HepG2 (cell line): ENCODE data around the gene PLPPR2. TPM values are rescaled to one million over a fixed set of nuclear protein-coding genes. Genes with fewer than 3 reads are reported as not detected.

ENCODE experiments used
- ATAC-seq: fragments of 200-7000 bp; cut with Tn5 transposase; 3 replicates; pipeline ENCODE4 v1.9.1; 2020; ENCODE audit warnings: mild to moderate bottlenecking, moderate library complexity
- BruUV-seq: library from RNA; stranded (reverse); fragments of 400-500 nt; replicated peaks from 2 replicates; lab custom pipeline; 2021; lab: Mats Ljungman, UMichigan
- CTCF ChIA-PET: fragments of 300-600 bp; formaldehyde crosslinking; extraction: SDS; loops from one replicate; lab custom pipeline; 2021; ENCODE audit warnings: low total read pairs, inconsistent platforms, low intra/inter-chr PET ratio; lab: Yijun Ruan, JAX
- POLR2A ChIA-PET: fragments of 350-600 bp; sonication (Branson Sonifier 250); formaldehyde crosslinking; loops from one replicate; lab custom pipeline; 2020; ENCODE audit warnings: antibody characterized with exemption, inconsistent platforms; lab: Yijun Ruan, JAX
- DNase-seq: peaks from one replicate; pipeline ENCODE4 v3.0.0-alpha.2; 2015; ENCODE audit warnings: low spot score
- FAIRE-seq: peaks from 3 replicates; lab custom pipeline; 2011; peaks lifted over from hg19 to GRCh38; lab: Jason Lieb, UNC
- H2AFZ ChIP-seq: one replicate; pipeline ENCODE4 v1.6.1; 2011; ENCODE audit warnings: low read length, inconsistent platforms
- H3K27ac ChIP-seq: fragments of 300-600 bp; 3 replicates; pipeline ENCODE4 v1.8.0; 2011; ENCODE audit warnings: mixed run types, mild to moderate bottlenecking, mixed read lengths, low read length, inconsistent platforms; ENCODE audit not compliant: insufficient read depth; ENCODE audit errors: extremely low read length
- H3K27me3 ChIP-seq, 2 experiments: fragments of 200-600 bp in 1 of 2; 2 replicates in 1 of 2; 3 replicates in 1 of 2; pipeline versions ENCODE4 v1.6.0 to v1.8.0; 2011; ENCODE audit warnings: low read length in 2 of 2, mild to moderate bottlenecking in 2 of 2, moderate library complexity in 2 of 2, inconsistent platforms in 1 of 2; ENCODE audit not compliant: insufficient read depth in 2 of 2, control insufficient read depth in 1 of 2
- H3K36me3 ChIP-seq, 2 experiments: fragments of 200-600 bp in 1 of 2; replicated peaks in 1 of 2; 2 replicates in 1 of 2; 3 replicates in 1 of 2; pipeline versions ENCODE4 v1.5.1 to v1.8.0; 2011; ENCODE audit warnings: low read length in 2 of 2, inconsistent platforms in 1 of 2; ENCODE audit not compliant: insufficient read depth in 2 of 2, control insufficient read depth in 1 of 2
- H3K4me1 ChIP-seq: 2 replicates; pipeline ENCODE4 v1.5.1; 2012; ENCODE audit warnings: low read length, inconsistent platforms; ENCODE audit not compliant: insufficient read depth
- H3K4me2 ChIP-seq: 2 replicates; pipeline ENCODE4 v1.6.0; 2011; ENCODE audit warnings: low read depth, low read length, inconsistent platforms
- H3K4me3 ChIP-seq, 3 experiments: fragments of 200-600 bp in 1 of 3; sonication (generic), shearing (Covaris generic) in 1 of 3; replicated peaks in 1 of 3; 2 replicates each; pipeline ENCODE4 v1.5.1; 2011 to 2016; ENCODE audit warnings: low read length in 3 of 3, inconsistent platforms in 2 of 3, low read depth in 2 of 3, mild to moderate bottlenecking in 2 of 3, control low read depth in 1 of 3, mixed read lengths in 1 of 3; ENCODE audit not compliant: insufficient read depth in 1 of 3
- H3K79me2 ChIP-seq: one replicate; pipeline ENCODE4 v1.6.1; 2011; ENCODE audit warnings: low read length, inconsistent platforms; ENCODE audit not compliant: insufficient read depth
- H3K9ac ChIP-seq: 2 replicates; pipeline ENCODE4 v1.6.0; 2011; ENCODE audit warnings: mild to moderate bottlenecking, low read depth, low read length, inconsistent platforms; ENCODE audit not compliant: insufficient read depth
- H3K9me3 ChIP-seq: 2 replicates; pipeline ENCODE4 v1.5.1; 2012; ENCODE audit warnings: mild to moderate bottlenecking, low read length
- H4K20me1 ChIP-seq: 2 replicates; pipeline ENCODE4 v1.6.0; 2011; ENCODE audit warnings: inconsistent platforms, mild to moderate bottlenecking, low read length, moderate library complexity; ENCODE audit not compliant: insufficient read depth
- CSRNP2 ChIP-seq: sonication (generic); formaldehyde crosslinking; conservative IDR thresholded peaks from 2 replicates; pipeline ENCODE4 v1.8.0; 2022; ENCODE audit warnings: low read depth, missing genetic modification reagents
- GTF2F1 ChIP-seq: fragments of 150-350 bp; IDR thresholded peaks from 2 replicates; pipeline ENCODE4 v1.6.1; 2014; ENCODE audit warnings: low read length
- HMGXB3 ChIP-seq: sonication (generic); formaldehyde crosslinking; IDR thresholded peaks from 2 replicates; pipeline ENCODE4 v1.4.0; 2020; ENCODE audit warnings: missing genetic modification reagents, borderline replicate concordance
- HNRNPK ChIP-seq: fragments of 200-400 bp; formaldehyde crosslinking; IDR thresholded peaks from 2 replicates; pipeline ENCODE4 v1.6.1; 2018; ENCODE audit warnings: low read length, low read depth, moderate library complexity, mild to moderate bottlenecking; ENCODE audit not compliant: poor library complexity, severe bottlenecking
- IRF2 ChIP-seq: IDR thresholded peaks from 2 replicates; pipeline ENCODE4 v1.6.1; 2018; ENCODE audit warnings: missing genetic modification reagents, missing compliant biosample characterization
- RAD51 ChIP-seq: fragments of 450-650 bp; IDR thresholded peaks from 2 replicates; pipeline ENCODE4 v1.6.1; 2016; ENCODE audit warnings: borderline replicate concordance
- TBX3 ChIP-seq: fragments of 450-650 bp; IDR thresholded peaks from 2 replicates; pipeline ENCODE4 v1.6.1; 2017; ENCODE audit warnings: antibody characterized with exemption, mild to moderate bottlenecking, inconsistent platforms, borderline replicate concordance
- ZNF292 ChIP-seq: sonication (generic); formaldehyde crosslinking; IDR thresholded peaks from 2 replicates; pipeline ENCODE4 v1.8.1; 2022; ENCODE audit warnings: mild to moderate bottlenecking, low read depth, missing genetic modification reagents, borderline replicate concordance
- ZNF530 ChIP-seq: sonication (generic); formaldehyde crosslinking; IDR thresholded peaks from 2 replicates; pipeline ENCODE4 v1.5.0; 2020; ENCODE audit warnings: low read depth, mild to moderate bottlenecking, missing genetic modification reagents
- ZSCAN31 ChIP-seq: sonication (generic); formaldehyde crosslinking; IDR thresholded peaks from 2 replicates; pipeline ENCODE4 v1.5.0; 2020; ENCODE audit warnings: low read depth, mild to moderate bottlenecking, missing genetic modification reagents
- WGBS: methylation state at CpG from one replicate; pipeline ENCODE4 v1.1.6; 2017; ENCODE audit warnings: low lambda C conversion rate; 5-methylcytosine and 5-hydroxymethylcytosine counted together
- in situ Hi-C: cut with HindIII; loops from 2 replicates; pipeline ENCODE4 v1.10.0; 2017; ENCODE audit warnings: low pct_unique_long_range_greater_than_20kb; ENCODE audit not compliant: extremely low pct_ligation_motif_present
- intact Hi-C: fragments of 100-400 bp; cut with micrococcal nuclease; formaldehyde crosslinking; loops from one replicate; pipeline ENCODE4 v1.10.0; 2022; ENCODE audit not compliant: unreplicated experiment
- polyA plus RNA-seq, 8 experiments: library from polyadenylated mRNA; depleted of rRNA in 3 of 8; stranded (reverse) in 7 of 8; unstranded in 1 of 8; fragments of >200 nt; fragmentation: Illumina TruSeq in 4 of 8; extraction: Trizol in 4 of 8; gene quantifications; 2 replicates each; pipeline versions ENCODE4 v1.2.1 to v1.2.3, GENCODE V29; 2011 to 2016; ENCODE audit warnings: low read depth in 4 of 8, missing spikeins in 1 of 8, mixed read lengths in 1 of 8; ENCODE audit not compliant: insufficient read depth in 1 of 8
- total RNA-seq, 5 experiments: library from RNA; depleted of rRNA; stranded (reverse); fragments of >200 nt; fragmentation: Illumina TruSeq; extraction: Trizol; gene quantifications; 2 replicates each; pipeline ENCODE4 v1.2.3, GENCODE V29; 2016; ENCODE audit warnings: low read depth in 1 of 5

PLPPR2 gene
- total and polyA plus RNA-seq, 2 of the 13 experiments (the other 11 are each of a cell fraction or from before 2014, with no cell fraction given), result 1.5 to 2.1 TPM

GRCh38 chr19:11408591-11408990 is 53.4 kb downstream of the PLPPR2 start:
- DNase-seq (no peak), ATAC-seq (no peak), FAIRE-seq (no peak)
- WGBS, result 96% methylated on average over 4 of the region's 4 CpGs
- intact Hi-C loops, result no loop called here
- H3K27me3 ChIP-seq, result no peaks in the 10 kb centered on the region
- ChIA-PET CTCF (no interaction called here), POLR2A (no interaction called here)
- no peak overlapping the region for H3K4me2 ChIP-seq
- no peaks in the 10 kb centered on the region for H3K36me3 ChIP-seq
- in situ Hi-C loops, result no loop called here
- no peak overlapping the region for H3K4me3 ChIP-seq
- no peaks in the 10 kb centered on the region for H4K20me1 ChIP-seq
- no peak overlapping the region for H3K9ac ChIP-seq
- H2AFZ ChIP-seq, result no peak overlapping the region
- no peak overlapping the region for H3K27ac ChIP-seq
- no peaks in the 10 kb centered on the region for H3K79me2 ChIP-seq
- no peak for TF ChIP-seq HNRNPK
- no peak for TF ChIP-seq GTF2F1
- no peak for TF ChIP-seq HMGXB3 (CRISPR knock-in tag)
- TF ChIP-seq TBX3, result no peak
- no peak for TF ChIP-seq IRF2 (CRISPR knock-in tag)
- no peak for TF ChIP-seq ZNF292
- no peak for TF ChIP-seq ZSCAN31 (CRISPR knock-in tag)
- no peak for TF ChIP-seq ZNF530
- no peak for TF ChIP-seq CSRNP2 (CRISPR knock-in tag)
- no peak for TF ChIP-seq RAD51
- no peaks in the 10 kb centered on the region for H3K4me1 ChIP-seq
- BruUV-seq, result no TSS peak
- no peaks in the 10 kb centered on the region for H3K9me3 ChIP-seq
